ENCODE results near the gene DDX39B.

DNA sequence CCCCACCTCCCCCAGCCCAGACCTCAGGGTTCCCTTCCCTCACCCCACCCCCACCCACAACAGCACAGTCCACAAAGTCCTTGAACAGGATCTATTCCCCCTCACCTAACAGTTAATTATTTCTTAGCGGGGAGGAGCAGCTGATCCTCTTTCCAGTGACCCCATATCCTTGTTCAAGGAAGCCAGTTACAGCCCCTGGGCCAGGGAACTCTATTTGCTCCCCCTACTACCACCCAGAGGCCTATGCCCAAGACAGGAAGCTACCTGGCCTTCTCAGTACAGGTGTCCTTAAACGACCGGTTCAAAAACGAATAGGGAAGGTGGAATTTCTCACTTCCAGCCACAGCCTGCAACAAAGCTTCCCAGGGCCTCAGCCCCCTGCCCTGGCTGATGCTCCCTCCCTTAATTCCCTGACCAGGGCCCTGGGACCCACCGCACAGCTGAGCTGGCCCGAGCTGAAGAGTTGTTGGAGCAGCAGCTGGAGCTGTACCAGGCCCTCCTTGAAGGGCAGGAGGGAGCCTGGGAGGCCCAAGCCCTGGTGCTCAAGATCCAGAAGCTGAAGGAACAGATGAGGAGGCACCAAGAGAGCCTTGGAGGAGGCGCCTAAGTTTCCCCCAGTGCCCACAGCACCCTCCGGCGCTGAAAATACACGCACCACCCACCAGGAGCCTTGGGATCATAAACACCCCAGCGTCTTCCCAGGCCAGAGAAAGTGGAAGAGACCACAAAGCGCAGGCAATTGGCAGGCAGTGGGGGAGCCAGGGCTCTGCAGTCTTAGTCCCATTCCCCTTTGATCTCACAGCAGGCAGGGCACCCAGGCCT, 12.3 kb downstream of the DDX39B start:
- no peak for TF ChIP-seq CTCF (IDR thresholded peaks at IDR 0.05; ENCODE audit: insufficient read depth, low read length)
- TF ChIP-seq POLR2AphosphoS5 (IDR thresholded peaks at IDR 0.05; ENCODE audit: low read depth), result peak; percentile 77; the same call in 1 of the 2 replicates
- TF ChIP-seq, protein P1, sequence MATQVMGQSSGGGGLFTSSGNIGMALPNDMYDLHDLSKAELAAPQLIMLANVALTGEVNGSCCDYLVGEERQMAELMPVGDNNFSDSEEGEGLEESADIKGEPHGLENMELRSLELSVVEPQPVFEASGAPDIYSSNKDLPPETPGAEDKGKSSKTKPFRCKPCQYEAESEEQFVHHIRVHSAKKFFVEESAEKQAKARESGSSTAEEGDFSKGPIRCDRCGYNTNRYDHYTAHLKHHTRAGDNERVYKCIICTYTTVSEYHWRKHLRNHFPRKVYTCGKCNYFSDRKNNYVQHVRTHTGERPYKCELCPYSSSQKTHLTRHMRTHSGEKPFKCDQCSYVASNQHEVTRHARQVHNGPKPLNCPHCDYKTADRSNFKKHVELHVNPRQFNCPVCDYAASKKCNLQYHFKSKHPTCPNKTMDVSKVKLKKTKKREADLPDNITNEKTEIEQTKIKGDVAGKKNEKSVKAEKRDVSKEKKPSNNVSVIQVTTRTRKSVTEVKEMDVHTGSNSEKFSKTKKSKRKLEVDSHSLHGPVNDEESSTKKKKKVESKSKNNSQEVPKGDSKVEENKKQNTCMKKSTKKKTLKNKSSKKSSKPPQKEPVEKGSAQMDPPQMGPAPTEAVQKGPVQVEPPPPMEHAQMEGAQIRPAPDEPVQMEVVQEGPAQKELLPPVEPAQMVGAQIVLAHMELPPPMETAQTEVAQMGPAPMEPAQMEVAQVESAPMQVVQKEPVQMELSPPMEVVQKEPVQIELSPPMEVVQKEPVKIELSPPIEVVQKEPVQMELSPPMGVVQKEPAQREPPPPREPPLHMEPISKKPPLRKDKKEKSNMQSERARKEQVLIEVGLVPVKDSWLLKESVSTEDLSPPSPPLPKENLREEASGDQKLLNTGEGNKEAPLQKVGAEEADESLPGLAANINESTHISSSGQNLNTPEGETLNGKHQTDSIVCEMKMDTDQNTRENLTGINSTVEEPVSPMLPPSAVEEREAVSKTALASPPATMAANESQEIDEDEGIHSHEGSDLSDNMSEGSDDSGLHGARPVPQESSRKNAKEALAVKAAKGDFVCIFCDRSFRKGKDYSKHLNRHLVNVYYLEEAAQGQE (IDR thresholded peaks at IDR 0.05; ENCODE audit: insufficient replicate concordance, low read depth), result no peak
